Colon (tissue), 2 donors: ENCODE results near the gene KCNT1.

ENCODE experiments used
- FAIRE-seq: peaks from 2 replicates; lab custom pipeline; 2012; peaks lifted over from hg19 to GRCh38; lab: Jason Lieb, UNC
- donor health status: control.
- donor health status: control.

The KCNT1 gene

DNA sequence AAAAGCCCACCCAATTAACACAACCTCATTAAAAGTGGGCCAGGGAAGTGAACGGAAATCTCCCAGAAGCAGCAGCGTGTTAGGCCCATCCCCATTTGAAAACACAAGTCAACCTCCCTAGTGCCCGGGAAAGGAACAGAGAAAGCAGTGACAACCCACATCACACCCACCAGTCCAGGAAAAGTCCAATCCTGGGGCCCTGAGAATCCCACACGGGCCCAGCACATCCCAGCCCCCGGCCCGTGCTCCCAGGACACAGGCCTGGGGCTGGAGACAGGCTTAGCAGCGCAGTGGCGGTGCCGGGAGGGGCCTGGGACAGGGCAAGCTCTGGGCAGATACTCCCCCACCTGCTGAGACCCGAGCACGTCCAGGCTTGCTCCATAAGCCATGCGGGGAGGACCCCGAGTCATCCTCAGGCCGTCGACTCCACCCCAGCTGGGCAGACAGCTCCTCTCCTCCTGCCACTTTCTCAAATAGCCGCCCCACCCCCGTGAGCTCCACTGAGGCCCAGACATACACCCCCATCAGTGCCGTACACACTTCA lies 101.0 kb downstream of the KCNT1 start:
- no peak for FAIRE-seq

- FAIRE-seq: no peak
Measured at GRCh38 chr9:135803441-135803840, 101.5 kb downstream of the KCNT1 start.

DNA sequence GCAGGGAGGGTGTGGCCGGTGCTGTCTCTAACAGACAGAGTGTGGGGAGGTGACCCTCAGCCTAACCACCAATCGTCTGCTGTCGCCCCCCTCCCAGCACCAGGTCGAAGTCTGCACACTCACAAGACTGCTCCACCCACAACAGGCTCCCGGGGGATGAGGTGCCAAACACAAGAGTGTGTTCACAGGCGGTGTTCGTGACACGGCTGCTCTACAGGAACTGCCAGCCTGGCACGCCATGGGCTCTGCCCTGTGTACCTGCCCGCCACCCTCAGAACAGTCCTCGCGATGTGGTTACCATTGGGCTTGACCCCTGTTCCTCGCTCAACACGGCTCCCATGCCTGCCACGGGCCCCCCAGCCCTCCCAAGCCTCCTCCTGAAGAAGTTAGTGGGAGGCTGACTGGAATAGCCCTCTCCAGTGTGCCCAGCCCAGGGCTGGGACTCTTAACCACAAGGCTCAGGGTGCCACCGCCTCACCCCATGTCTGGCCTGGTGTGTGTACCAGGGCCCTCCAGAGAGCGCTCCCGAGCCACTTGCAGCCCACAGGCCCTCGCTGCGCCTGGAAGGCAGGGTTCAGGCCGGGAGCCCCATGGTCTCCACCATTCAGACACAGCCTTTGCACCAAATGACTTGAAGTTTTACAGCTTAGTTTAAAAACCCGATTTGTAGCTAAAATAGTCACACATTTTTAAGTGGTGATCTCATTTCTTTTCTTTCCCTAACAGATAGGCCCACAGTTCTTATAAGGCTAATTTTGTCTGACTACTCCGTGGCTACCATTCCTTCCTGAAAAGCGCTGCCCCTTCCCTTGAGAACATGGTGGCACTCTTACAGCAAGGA lies 102.8 kb downstream of the KCNT1 start:
- no peak for FAIRE-seq

DNA sequence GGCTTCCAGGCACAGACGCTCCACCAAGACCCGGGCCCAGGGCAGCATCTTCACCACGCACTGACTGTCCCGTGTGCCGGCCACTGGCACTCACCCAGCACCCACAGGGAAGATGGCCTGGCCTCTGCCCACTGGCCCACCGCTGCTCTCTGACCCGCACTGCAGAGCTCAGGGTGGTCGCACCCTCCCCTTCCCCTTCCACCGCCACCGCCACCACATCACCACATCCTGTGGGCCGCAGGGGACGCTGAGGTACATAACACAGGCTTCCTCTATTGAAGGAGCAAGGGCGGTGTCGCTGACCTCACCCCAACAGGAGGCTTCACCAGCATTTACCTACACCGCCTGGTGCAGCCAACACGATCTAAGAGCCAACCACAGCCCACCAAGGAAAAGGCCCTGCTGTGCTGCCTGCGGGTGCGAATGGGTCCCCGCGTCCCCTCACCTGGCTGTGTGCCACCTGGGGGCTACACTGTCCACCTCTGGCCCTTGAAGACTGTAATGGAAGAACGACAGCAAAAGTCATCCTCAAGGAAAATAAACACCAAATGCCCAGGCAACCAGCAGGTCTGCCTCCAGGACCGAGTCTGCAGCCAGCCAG lies 103.5 kb downstream of the KCNT1 start:
- FAIRE-seq: no peak

- no peak for FAIRE-seq
Measured at GRCh38 chr9:135809166-135809565, 107.2 kb downstream of the KCNT1 start.

DNA sequence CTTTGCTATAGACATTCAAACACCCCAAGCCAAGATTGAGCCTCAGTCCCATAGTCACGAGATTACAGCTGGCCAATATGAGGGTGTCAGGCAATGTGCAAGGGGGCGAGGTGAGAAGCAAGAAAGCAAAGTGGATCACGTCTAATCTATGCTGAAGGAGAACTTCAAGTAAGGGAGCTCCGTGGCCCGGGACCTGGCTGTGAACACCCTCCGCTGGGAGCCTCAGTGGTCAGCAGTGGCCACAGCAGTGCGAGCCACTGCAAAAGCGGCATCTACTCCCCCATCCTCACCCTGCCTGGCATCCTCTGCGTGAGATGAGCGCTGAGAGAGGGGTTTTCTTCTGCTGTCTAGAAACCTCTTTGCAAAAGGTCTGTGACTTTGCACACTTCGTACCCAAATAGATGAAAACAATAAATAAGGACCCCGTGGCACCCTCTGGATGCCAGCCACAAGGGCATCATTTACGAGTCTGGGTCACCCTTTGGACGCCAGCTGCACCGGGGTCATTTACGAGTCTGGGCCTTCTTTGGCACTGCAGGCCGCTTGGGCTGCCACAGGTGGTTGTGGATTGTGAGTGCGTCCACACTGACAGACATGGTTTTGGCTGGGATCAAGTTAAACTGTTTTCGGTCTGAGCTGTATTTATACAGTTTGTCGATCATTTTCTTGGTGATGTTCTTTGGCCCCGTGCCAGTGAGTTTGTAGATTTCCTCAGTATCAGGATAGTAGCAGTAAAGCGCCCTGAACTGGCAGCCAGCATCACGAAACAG lies 109.0 kb downstream of the KCNT1 start:
- FAIRE-seq: no peak

- FAIRE-seq: no peak
Measured at GRCh38 chr9:135811801-135812200, 109.8 kb downstream of the KCNT1 start.

- no peak for FAIRE-seq
Measured at GRCh38 chr9:135812961-135813360, 111.0 kb downstream of the KCNT1 start.

- FAIRE-seq: no peak
Measured at GRCh38 chr9:135813671-135814290, 111.8 kb downstream of the KCNT1 start.

DNA sequence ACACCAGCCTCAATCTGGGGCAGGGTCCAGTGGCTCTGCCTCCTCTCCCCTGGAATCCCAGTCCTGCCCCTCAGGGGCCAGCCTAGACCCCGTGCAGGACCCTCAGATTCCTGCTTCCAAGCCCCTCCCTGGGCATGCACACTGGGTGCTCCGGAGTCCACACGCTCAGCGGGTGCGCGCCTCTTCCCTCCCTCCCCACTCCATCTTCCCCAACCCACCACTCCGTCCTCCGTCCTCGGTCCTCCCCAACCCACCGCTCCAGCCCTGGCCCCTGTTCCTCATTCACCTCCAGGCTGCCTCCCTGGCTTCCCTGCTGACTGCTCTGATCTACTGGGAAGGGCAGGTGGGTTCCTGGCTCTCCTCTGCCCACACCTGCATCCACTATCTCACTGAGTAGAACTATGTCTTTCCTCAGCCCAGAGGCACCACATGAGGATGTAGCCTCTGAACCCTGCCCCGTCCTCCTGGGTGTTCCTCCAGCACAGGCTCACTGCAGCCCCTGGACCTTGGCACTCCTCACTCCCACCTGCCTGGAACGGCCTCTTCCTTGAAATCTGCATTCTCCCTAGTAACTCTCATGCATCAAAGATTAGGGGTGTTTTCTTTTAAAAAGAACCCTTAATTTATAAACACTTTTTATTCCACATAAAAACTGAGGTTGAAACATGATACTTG lies 112.6 kb downstream of the KCNT1 start:
- FAIRE-seq: no peak

- no peak for FAIRE-seq
Measured at GRCh38 chr9:135815413-135815812, 113.4 kb downstream of the KCNT1 start.

- no peak for FAIRE-seq
Measured at GRCh38 chr9:135815830-135816650, 114.1 kb downstream of the KCNT1 start.

DNA sequence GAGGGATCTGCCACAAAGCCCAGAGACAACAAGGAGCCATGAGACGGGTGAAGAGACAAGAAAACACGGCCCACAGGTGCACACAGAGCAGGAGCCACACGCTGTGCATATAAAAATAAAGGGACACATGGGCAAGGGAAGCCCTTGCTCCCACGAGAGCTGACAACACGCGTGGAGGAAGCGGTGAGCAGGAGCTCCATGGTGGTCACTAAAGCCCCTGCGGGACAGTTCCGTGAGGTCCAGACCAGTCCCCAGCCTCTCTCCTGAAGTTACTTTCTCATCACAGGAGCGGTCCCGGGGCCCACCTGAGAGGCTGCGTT lies 114.6 kb downstream of the KCNT1 start:
- no peak for FAIRE-seq

DNA sequence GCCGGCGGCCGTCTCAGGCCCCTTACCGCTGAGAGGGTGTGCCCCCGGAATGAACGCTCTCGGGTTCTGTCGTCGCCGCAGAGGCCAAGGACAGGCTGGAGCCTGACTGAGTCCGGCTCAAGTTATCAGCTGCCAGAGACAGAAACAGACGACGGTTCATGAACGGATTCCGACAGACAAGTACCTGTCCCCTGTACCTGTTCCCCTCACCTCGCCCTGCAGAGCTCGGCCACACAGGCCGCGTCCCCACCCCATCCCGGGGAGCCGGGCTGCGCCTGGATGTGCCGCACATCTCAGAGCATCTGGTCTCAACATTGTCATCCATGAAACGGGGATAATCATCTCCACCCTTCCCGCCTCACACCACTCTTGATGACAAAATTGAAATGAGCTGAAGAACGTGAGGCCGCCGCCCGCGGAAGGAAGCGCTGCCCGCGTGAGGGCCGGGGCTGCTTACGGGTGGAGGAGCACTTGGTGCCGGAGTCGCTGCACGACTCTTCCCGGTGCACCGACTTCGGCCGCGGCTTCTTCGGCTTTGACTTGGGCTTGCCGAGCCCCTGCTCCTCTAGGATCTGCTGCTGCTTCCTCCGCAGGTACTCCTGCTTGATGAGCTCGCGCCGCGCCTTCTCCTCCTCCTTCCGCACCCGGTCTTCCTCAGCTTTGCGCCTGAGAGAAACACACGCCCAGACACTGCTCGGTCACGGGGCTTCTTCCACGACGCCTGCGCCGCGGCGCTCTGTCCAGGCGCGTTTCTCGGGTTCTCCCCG lies 116.1 kb downstream of the KCNT1 start:
- FAIRE-seq: no peak

DNA sequence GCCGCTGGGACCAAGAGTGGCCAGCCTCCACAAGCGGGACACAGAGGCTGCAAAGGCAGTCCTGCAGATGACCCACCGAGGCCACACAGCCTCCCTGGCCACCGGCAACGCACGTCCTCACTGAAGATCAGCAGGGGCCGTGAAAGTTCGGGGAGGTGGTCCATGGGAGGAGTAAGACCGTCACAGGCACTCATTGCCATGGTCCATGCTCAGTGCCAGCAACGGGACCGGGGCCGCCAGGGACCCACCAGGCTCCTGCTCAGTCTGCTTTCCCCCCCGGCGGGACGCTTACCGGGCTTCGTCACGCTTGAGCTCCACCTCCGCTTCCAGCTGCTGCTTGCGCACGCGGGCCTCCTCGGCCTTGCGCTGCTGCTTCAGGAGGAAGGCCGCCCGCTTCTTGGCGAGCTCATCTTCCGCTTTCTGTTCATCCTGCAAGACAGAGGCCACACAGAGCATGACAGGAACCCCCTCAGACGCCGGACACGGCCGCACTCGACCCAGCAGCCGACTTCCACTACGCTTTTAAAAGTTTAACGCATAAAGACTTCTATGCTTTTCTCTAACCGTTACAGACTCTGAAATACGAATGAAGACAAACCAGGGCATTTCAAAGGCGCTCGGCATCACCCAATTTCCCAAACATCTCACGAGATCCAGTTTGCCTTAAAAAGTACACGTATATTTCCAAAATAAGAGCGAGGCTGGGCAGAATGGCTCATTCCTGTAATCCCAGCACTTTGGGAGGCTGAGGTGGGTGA lies 116.9 kb downstream of the KCNT1 start:
- no peak for FAIRE-seq

GRCh38 chr9:135819905-135820304 lies 117.9 kb downstream of the KCNT1 start:
- FAIRE-seq: no peak

- no peak for FAIRE-seq
Measured at GRCh38 chr9:135820661-135821060, 118.7 kb downstream of the KCNT1 start.

- FAIRE-seq: no peak
Measured at GRCh38 chr9:135821116-135821515, 119.1 kb downstream of the KCNT1 start.

DNA sequence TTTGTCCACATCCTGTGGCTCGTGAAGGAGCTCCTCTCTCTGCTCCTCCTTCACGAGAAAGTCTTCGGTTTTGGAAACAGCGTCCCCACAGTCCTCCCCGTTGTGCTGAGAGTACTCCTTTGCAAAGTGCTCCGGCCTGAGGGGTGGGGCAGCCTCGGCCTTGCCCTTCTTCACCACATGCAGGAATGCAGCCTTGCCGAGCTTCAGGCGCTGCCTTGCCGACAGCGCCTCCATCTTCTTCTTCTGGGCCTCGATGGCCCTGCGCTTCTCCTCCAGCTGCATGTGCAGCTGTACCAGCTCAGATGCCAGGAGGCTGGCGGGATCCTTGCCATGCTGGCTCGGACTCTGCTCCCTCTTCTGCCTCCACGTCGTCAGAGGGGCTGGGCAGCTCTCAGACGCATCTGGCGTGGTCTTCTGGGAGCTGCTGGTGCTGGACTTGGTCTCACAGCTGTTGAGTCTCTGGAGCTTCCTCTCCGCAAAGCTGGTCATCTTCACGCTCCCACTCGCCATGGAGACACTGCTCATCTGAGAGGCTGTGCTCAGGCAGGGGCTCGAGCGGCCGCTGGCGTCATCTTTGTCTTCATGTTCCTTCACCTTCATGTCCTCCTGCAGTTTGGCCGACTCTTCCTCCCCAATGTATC lies 119.9 kb downstream of the KCNT1 start:
- no peak for FAIRE-seq
